ENCODE results near the gene GPR173.

DNA sequence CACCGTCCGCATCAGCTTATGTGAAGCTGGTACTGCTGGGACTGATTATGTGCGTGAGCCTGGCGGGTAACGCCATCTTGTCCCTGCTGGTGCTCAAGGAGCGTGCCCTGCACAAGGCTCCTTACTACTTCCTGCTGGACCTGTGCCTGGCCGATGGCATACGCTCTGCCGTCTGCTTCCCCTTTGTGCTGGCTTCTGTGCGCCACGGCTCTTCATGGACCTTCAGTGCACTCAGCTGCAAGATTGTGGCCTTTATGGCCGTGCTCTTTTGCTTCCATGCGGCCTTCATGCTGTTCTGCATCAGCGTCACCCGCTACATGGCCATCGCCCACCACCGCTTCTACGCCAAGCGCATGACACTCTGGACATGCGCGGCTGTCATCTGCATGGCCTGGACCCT lies 28.1 kb downstream of the GPR173 start:
- no peak for TF ChIP-seq EZH2phosphoT487 (IDR thresholded peaks at IDR 0.05; ENCODE audit: unreplicated experiment)
- TF ChIP-seq ETS1 (IDR thresholded peaks at IDR 0.05) = no peak
- no peak for TF ChIP-seq POLR2AphosphoS5 (IDR thresholded peaks at IDR 0.05; ENCODE audit: low read depth)
- TF ChIP-seq CTCF (conservative IDR thresholded peaks at IDR 0.05; ENCODE audit: low read depth in 2 of 2) = no peak
- TF ChIP-seq EZH2 (IDR thresholded peaks at IDR 0.05; ENCODE audit: low read depth, unreplicated experiment) = no peak
- no peak for TF ChIP-seq CREB1 (CRISPR knock-in tag; IDR thresholded peaks at IDR 0.05; ENCODE audit: low read depth)
- TF ChIP-seq, protein P1, sequence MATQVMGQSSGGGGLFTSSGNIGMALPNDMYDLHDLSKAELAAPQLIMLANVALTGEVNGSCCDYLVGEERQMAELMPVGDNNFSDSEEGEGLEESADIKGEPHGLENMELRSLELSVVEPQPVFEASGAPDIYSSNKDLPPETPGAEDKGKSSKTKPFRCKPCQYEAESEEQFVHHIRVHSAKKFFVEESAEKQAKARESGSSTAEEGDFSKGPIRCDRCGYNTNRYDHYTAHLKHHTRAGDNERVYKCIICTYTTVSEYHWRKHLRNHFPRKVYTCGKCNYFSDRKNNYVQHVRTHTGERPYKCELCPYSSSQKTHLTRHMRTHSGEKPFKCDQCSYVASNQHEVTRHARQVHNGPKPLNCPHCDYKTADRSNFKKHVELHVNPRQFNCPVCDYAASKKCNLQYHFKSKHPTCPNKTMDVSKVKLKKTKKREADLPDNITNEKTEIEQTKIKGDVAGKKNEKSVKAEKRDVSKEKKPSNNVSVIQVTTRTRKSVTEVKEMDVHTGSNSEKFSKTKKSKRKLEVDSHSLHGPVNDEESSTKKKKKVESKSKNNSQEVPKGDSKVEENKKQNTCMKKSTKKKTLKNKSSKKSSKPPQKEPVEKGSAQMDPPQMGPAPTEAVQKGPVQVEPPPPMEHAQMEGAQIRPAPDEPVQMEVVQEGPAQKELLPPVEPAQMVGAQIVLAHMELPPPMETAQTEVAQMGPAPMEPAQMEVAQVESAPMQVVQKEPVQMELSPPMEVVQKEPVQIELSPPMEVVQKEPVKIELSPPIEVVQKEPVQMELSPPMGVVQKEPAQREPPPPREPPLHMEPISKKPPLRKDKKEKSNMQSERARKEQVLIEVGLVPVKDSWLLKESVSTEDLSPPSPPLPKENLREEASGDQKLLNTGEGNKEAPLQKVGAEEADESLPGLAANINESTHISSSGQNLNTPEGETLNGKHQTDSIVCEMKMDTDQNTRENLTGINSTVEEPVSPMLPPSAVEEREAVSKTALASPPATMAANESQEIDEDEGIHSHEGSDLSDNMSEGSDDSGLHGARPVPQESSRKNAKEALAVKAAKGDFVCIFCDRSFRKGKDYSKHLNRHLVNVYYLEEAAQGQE (IDR thresholded peaks at IDR 0.05; ENCODE audit: unreplicated experiment) = no peak
- TF ChIP-seq STAT1 (IDR thresholded peaks at IDR 0.05; ENCODE audit: unreplicated experiment) = no peak
- TF ChIP-seq ZNF462 (CRISPR knock-in tag; IDR thresholded peaks at IDR 0.05) = no peak
- TF ChIP-seq NANOG (IDR thresholded peaks at IDR 0.05; ENCODE audit: borderline replicate concordance) = no peak
- no peak for TF ChIP-seq JUNB (IDR thresholded peaks at IDR 0.05; ENCODE audit: unreplicated experiment)
- no peak for TF ChIP-seq ZNF114 (CRISPR knock-in tag; IDR thresholded peaks at IDR 0.05)
- no peak for TF ChIP-seq ZNF331 (CRISPR knock-in tag; IDR thresholded peaks at IDR 0.05; ENCODE audit: low read depth)
